HepG2 (cell line): ENCODE measurements around the gene PEX11B. TPM values are rescaled to one million over a fixed set of nuclear protein-coding genes. Genes with fewer than 3 reads are reported as not detected.

Experiments used
- CREBL2 ChIP-seq: sonication (generic); formaldehyde crosslinking; IDR thresholded peaks from 2 replicates; pipeline ENCODE4 v1.8.1; 2023; ENCODE audit warnings: missing genetic modification reagents, mild to moderate bottlenecking, borderline replicate concordance
- CREM ChIP-seq, 2 experiments: sonication (generic) in 1 of 2; formaldehyde crosslinking in 1 of 2; IDR thresholded peaks; 2 replicates each; pipeline versions ENCODE4 v1.4.0 to v1.6.1; 2016 to 2020; ENCODE audit warnings: antibody characterized with exemption in 1 of 2, mild to moderate bottlenecking in 1 of 2, missing genetic modification reagents in 1 of 2
- EHMT2 ChIP-seq: fragments of 200-600 bp; sonication (generic); IDR thresholded peaks from 2 replicates; pipeline ENCODE4 v1.7.0; 2017; ENCODE audit warnings: antibody characterized with exemption, low read depth, low read length, borderline replicate concordance
- MAX ChIP-seq: IDR thresholded peaks from 2 replicates; pipeline ENCODE4 v1.6.1; 2012; ENCODE audit warnings: inconsistent platforms
- PTBP1 ChIP-seq: fragments of 200-400 bp; formaldehyde crosslinking; IDR thresholded peaks from 2 replicates; pipeline ENCODE4 v1.6.1; 2018; ENCODE audit warnings: low read length, low read depth; ENCODE audit not compliant: poor library complexity, severe bottlenecking
- SNAPC4 ChIP-seq: sonication (generic); formaldehyde crosslinking; IDR thresholded peaks from 2 replicates; pipeline ENCODE4 v1.4.0; 2020; ENCODE audit warnings: mild to moderate bottlenecking, missing genetic modification reagents
- STAG1 ChIP-seq: sonication (generic); formaldehyde crosslinking; IDR thresholded peaks from 2 replicates; pipeline ENCODE4 v1.4.0; 2020; ENCODE audit warnings: missing genetic modification reagents
- TCF12 ChIP-seq, 2 experiments: fragments of 450-650 bp in 1 of 2; sonication (generic) in 1 of 2; formaldehyde crosslinking in 1 of 2; IDR thresholded peaks; 2 replicates each; pipeline versions ENCODE4 v1.6.1 to v1.8.0; 2017 to 2022; ENCODE audit warnings: antibody characterized with exemption in 1 of 2, mild to moderate bottlenecking in 1 of 2, missing genetic modification reagents in 1 of 2, moderate library complexity in 1 of 2
- ZBTB37 ChIP-seq: sonication (generic); formaldehyde crosslinking; IDR thresholded peaks from 2 replicates; pipeline ENCODE4 v1.4.0; 2020; ENCODE audit warnings: mild to moderate bottlenecking, missing genetic modification reagents
- ZFP82 ChIP-seq: sonication (generic); formaldehyde crosslinking; IDR thresholded peaks from 2 replicates; pipeline ENCODE4 v1.5.1; 2020; ENCODE audit warnings: mild to moderate bottlenecking, missing genetic modification reagents, borderline replicate concordance
- ZNF230 ChIP-seq: sonication (generic); formaldehyde crosslinking; IDR thresholded peaks from 2 replicates; pipeline ENCODE4 v1.4.0; 2020; ENCODE audit warnings: mild to moderate bottlenecking, missing genetic modification reagents
- ZNF530 ChIP-seq: sonication (generic); formaldehyde crosslinking; IDR thresholded peaks from 2 replicates; pipeline ENCODE4 v1.5.0; 2020; ENCODE audit warnings: low read depth, mild to moderate bottlenecking, missing genetic modification reagents
- polyA plus RNA-seq, 8 experiments: library from polyadenylated mRNA; depleted of rRNA in 3 of 8; stranded (reverse) in 7 of 8; unstranded in 1 of 8; fragments of >200 nt; fragmentation: Illumina TruSeq in 4 of 8; extraction: Trizol in 4 of 8; gene quantifications; 2 replicates each; pipeline versions ENCODE4 v1.2.1 to v1.2.3, GENCODE V29; 2011 to 2016; ENCODE audit warnings: low read depth in 4 of 8, missing spikeins in 1 of 8, mixed read lengths in 1 of 8; ENCODE audit not compliant: insufficient read depth in 1 of 8
- total RNA-seq, 5 experiments: library from RNA; depleted of rRNA; stranded (reverse); fragments of >200 nt; fragmentation: Illumina TruSeq; extraction: Trizol; gene quantifications; 2 replicates each; pipeline ENCODE4 v1.2.3, GENCODE V29; 2016; ENCODE audit warnings: low read depth in 1 of 5
- TF ChIP-seq, protein P1 (sequence below): sonication (generic); formaldehyde crosslinking; IDR thresholded peaks from 2 replicates; pipeline ENCODE4 v1.5.1; 2020; ENCODE audit warnings: mild to moderate bottlenecking, missing genetic modification reagents, moderate library complexity
- TF ChIP-seq, protein P2 (sequence below): sonication (generic); formaldehyde crosslinking; IDR thresholded peaks from 2 replicates; pipeline ENCODE4 v1.8.0; 2022; ENCODE audit warnings: mild to moderate bottlenecking, missing genetic modification reagents

Gene PEX11B
- total and polyA plus RNA-seq, 2 of the 13 experiments (the other 11 are each of a cell fraction or from before 2014, with no cell fraction given), result 21.6 to 48.4 TPM

- no peak for TF ChIP-seq ZBTB37 (CRISPR knock-in tag)
- TF ChIP-seq CREBL2, result no peak
- no peak for TF ChIP-seq TCF12 (IDR thresholded peaks at IDR 0.05)
- TF ChIP-seq TCF12 (CRISPR knock-in tag; IDR thresholded peaks at IDR 0.05), result no peak
- no peak for TF ChIP-seq EHMT2
- TF ChIP-seq ZNF530 (CRISPR knock-in tag), result no peak
- peak; percentile 95 for TF ChIP-seq STAG1 (CRISPR knock-in tag)
- no peak for TF ChIP-seq PTBP1
- TF ChIP-seq CREM (IDR thresholded peaks at IDR 0.05), result peak; percentile 75
- TF ChIP-seq CREM (CRISPR knock-in tag; IDR thresholded peaks at IDR 0.05), result no peak
- TF ChIP-seq ZFP82 (CRISPR knock-in tag), result no peak
- TF ChIP-seq SNAPC4 (CRISPR knock-in tag), result peak; percentile 83; the same call in 1 of the 2 replicates
- TF ChIP-seq ZNF230 (CRISPR knock-in tag), result no peak
- TF ChIP-seq MAX, result no peak; the same call in 1 of the 2 replicates
- TF ChIP-seq, protein P1, sequence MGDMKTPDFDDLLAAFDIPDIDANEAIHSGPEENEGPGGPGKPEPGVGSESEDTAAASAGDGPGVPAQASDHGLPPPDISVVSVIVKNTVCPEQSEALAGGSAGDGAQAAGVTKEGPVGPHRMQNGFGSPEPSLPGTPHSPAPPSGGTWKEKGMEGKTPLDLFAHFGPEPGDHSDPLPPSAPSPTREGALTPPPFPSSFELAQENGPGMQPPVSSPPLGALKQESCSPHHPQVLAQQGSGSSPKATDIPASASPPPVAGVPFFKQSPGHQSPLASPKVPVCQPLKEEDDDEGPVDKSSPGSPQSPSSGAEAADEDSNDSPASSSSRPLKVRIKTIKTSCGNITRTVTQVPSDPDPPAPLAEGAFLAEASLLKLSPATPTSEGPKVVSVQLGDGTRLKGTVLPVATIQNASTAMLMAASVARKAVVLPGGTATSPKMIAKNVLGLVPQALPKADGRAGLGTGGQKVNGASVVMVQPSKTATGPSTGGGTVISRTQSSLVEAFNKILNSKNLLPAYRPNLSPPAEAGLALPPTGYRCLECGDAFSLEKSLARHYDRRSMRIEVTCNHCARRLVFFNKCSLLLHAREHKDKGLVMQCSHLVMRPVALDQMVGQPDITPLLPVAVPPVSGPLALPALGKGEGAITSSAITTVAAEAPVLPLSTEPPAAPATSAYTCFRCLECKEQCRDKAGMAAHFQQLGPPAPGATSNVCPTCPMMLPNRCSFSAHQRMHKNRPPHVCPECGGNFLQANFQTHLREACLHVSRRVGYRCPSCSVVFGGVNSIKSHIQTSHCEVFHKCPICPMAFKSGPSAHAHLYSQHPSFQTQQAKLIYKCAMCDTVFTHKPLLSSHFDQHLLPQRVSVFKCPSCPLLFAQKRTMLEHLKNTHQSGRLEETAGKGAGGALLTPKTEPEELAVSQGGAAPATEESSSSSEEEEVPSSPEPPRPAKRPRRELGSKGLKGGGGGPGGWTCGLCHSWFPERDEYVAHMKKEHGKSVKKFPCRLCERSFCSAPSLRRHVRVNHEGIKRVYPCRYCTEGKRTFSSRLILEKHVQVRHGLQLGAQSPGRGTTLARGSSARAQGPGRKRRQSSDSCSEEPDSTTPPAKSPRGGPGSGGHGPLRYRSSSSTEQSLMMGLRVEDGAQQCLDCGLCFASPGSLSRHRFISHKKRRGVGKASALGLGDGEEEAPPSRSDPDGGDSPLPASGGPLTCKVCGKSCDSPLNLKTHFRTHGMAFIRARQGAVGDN, result peak; percentile 76
- TF ChIP-seq, protein P2, sequence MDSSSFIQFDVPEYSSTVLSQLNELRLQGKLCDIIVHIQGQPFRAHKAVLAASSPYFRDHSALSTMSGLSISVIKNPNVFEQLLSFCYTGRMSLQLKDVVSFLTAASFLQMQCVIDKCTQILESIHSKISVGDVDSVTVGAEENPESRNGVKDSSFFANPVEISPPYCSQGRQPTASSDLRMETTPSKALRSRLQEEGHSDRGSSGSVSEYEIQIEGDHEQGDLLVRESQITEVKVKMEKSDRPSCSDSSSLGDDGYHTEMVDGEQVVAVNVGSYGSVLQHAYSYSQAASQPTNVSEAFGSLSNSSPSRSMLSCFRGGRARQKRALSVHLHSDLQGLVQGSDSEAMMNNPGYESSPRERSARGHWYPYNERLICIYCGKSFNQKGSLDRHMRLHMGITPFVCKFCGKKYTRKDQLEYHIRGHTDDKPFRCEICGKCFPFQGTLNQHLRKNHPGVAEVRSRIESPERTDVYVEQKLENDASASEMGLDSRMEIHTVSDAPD, result 0 out of 2 replicates have a peak, but pooled peaks have one; percentile 53
Observed at GRCh38 chr1:145891587-145892485, 26.7 kb downstream of the PEX11B start (continued).
